IMR-90 (cell line): Measurements from ENCODE around the gene LDLRAD4. TPM values are rescaled to one million over a fixed set of nuclear protein-coding genes. Genes with fewer than 3 reads are reported as not detected.

Source experiments
- ATAC-seq: fragments of 200-7000 bp; cut with Tn5 transposase; 2 replicates; pipeline ENCODE4 v1.9.1; 2020; ENCODE audit warnings: low read depth, mild to moderate bottlenecking, moderate library complexity
- BruUV-seq: library from RNA; stranded (reverse); fragments of 400-500 nt; replicated peaks from 2 replicates; lab custom pipeline; 2021; lab: Mats Ljungman, UMichigan
- CTCF ChIA-PET: fragments of 300-600 bp; formaldehyde crosslinking; extraction: SDS; loops from one replicate; lab custom pipeline; 2021; ENCODE audit warnings: antibody characterized with exemption; lab: Yijun Ruan, JAX
- POLR2A ChIA-PET: fragments of 300-600 bp; sonication (Branson Sonifier 250); formaldehyde crosslinking; loops from one replicate; lab custom pipeline; 2022; ENCODE audit warnings: antibody characterized with exemption; ENCODE audit not compliant: unreplicated experiment; lab: Charles Lee
- DNase-seq: peaks from one replicate; pipeline ENCODE4 v3.0.0; 2013
- H2AFZ ChIP-seq: replicated peaks from 2 replicates; pipeline ENCODE3; 2013; ENCODE audit warnings: low read length, mild to moderate bottlenecking; ENCODE audit not compliant: poor library complexity
- H2AK5ac ChIP-seq: 2 replicates; pipeline ENCODE4 v1.6.1; 2013; ENCODE audit warnings: low read depth, low read length, inconsistent platforms
- H2AK9ac ChIP-seq: replicated peaks from 2 replicates; pipeline ENCODE3; 2013; ENCODE audit warnings: mild to moderate bottlenecking, low read depth, low read length, moderate library complexity; ENCODE audit not compliant: poor library complexity
- H2BK120ac ChIP-seq: 2 replicates; pipeline ENCODE4 v1.6.1; 2013; ENCODE audit warnings: low read depth, low read length, inconsistent platforms
- H2BK15ac ChIP-seq: 3 replicates; pipeline ENCODE4 v1.6.1; 2013; ENCODE audit warnings: low read depth, low read length, inconsistent platforms
- H2BK20ac ChIP-seq: 2 replicates; pipeline ENCODE4 v1.6.1; 2013; ENCODE audit warnings: low read depth, mild to moderate bottlenecking, inconsistent platforms, low read length, moderate library complexity
- H2BK5ac ChIP-seq: 2 replicates; pipeline ENCODE4 v1.6.1; 2013; ENCODE audit warnings: mild to moderate bottlenecking, low read depth, low read length, inconsistent platforms; ENCODE audit not compliant: poor library complexity, severe bottlenecking
- H3K14ac ChIP-seq: replicated peaks from 2 replicates; pipeline ENCODE4 v1.6.1; 2013; ENCODE audit warnings: low read depth, low read length, inconsistent platforms
- H3K18ac ChIP-seq: 2 replicates; pipeline ENCODE4 v1.6.1; 2013; ENCODE audit warnings: low read depth, low read length, control low read depth
- H3K23ac ChIP-seq: 2 replicates; pipeline ENCODE4 v1.6.1; 2013; ENCODE audit warnings: low read depth, low read length, inconsistent platforms
- H3K27ac ChIP-seq: 2 replicates; pipeline ENCODE4 v1.5.1; 2013; ENCODE audit warnings: mild to moderate bottlenecking, control low read depth, low read length; ENCODE audit not compliant: insufficient read depth
- H3K27me3 ChIP-seq: 2 replicates; pipeline ENCODE4 v1.6.1; 2013; ENCODE audit warnings: low read length; ENCODE audit not compliant: control insufficient read depth, insufficient read depth
- H3K36me3 ChIP-seq: 2 replicates; pipeline ENCODE4 v1.6.1; 2013; ENCODE audit warnings: low read length, mixed read lengths; ENCODE audit not compliant: control insufficient read depth, insufficient read depth
- H3K4ac ChIP-seq: 2 replicates; pipeline ENCODE4 v1.6.1; 2013; ENCODE audit warnings: low read depth, low read length, inconsistent platforms
- H3K4me1 ChIP-seq: 2 replicates; pipeline ENCODE4 v1.6.1; 2013; ENCODE audit warnings: low read length, mixed read lengths; ENCODE audit not compliant: control insufficient read depth, insufficient read depth
- H3K4me2 ChIP-seq: 2 replicates; pipeline ENCODE4 v1.6.1; 2013; ENCODE audit warnings: low read depth, mild to moderate bottlenecking, control low read depth, low read length, moderate library complexity
- H3K4me3 ChIP-seq: 2 replicates; pipeline ENCODE4 v1.5.1; 2013; ENCODE audit warnings: low read depth, mild to moderate bottlenecking, control low read depth, low read length, moderate library complexity; ENCODE audit not compliant: insufficient read depth
- H3K56ac ChIP-seq: 2 replicates; pipeline ENCODE4 v1.6.1; 2013; ENCODE audit warnings: low read length, inconsistent platforms; ENCODE audit not compliant: insufficient read depth; ENCODE audit errors: extremely low read depth
- H3K79me1 ChIP-seq, 2 experiments: 2 replicates each; pipeline ENCODE4 v1.6.1; 2013; ENCODE audit warnings: low read length in 2 of 2, inconsistent platforms in 1 of 2, low read depth in 1 of 2
- H3K9ac ChIP-seq: 2 replicates; pipeline ENCODE4 v1.6.1; 2013; ENCODE audit warnings: low read depth, low read length, control low read depth
- H3K9me1 ChIP-seq: 2 replicates; pipeline ENCODE4 v1.6.1; 2013; ENCODE audit warnings: low read length, inconsistent platforms; ENCODE audit not compliant: insufficient read depth
- H3K9me3 ChIP-seq: 2 replicates; pipeline ENCODE4 v1.6.1; 2013; ENCODE audit warnings: low read length; ENCODE audit not compliant: control insufficient read depth, insufficient read depth
- H4K20me1 ChIP-seq: 2 replicates; pipeline ENCODE4 v1.6.1; 2013; ENCODE audit warnings: low read length, inconsistent platforms; ENCODE audit not compliant: insufficient read depth
- H4K5ac ChIP-seq: 2 replicates; pipeline ENCODE4 v1.6.1; 2013; ENCODE audit warnings: mild to moderate bottlenecking, low read depth, low read length, control low read depth
- H4K8ac ChIP-seq, 2 experiments: 2 replicates each; pipeline ENCODE4 v1.6.1; 2013; ENCODE audit warnings: low read depth in 2 of 2, low read length in 2 of 2, control low read depth in 1 of 2, inconsistent platforms in 1 of 2
- H4K91ac ChIP-seq: 2 replicates; pipeline ENCODE4 v1.6.1; 2013; ENCODE audit warnings: low read depth, low read length, inconsistent platforms; ENCODE audit not compliant: insufficient read depth
- BHLHE40 ChIP-seq: fragments of 150-350 bp; IDR thresholded peaks from 2 replicates; pipeline ENCODE4 v1.6.1; 2016; ENCODE audit warnings: mild to moderate bottlenecking, low read depth, low read length
- CEBPB ChIP-seq: IDR thresholded peaks from 2 replicates; pipeline ENCODE4 v1.6.1; 2012; ENCODE audit warnings: low read depth, low read length, improper control_type of control experiment
- CHD1 ChIP-seq: IDR thresholded peaks from 2 replicates; pipeline ENCODE4 v1.6.1; 2012; ENCODE audit warnings: low read depth, low read length, improper control_type of control experiment
- CTCF ChIP-seq: conservative IDR thresholded peaks from 2 replicates; pipeline ENCODE4 v1.5.1; 2012; ENCODE audit warnings: mild to moderate bottlenecking, low read depth, low read length, improper control_type of control experiment
- ELK1 ChIP-seq: fragments of 150-350 bp; IDR thresholded peaks from 2 replicates; pipeline ENCODE4 v1.6.1; 2016; ENCODE audit warnings: low read depth, mild to moderate bottlenecking, low read length, moderate library complexity, borderline replicate concordance
- FOS ChIP-seq: fragments of 150-350 bp; IDR thresholded peaks from 2 replicates; pipeline ENCODE4 v1.6.1; 2016; ENCODE audit warnings: low read depth, low read length
- MAFK ChIP-seq: IDR thresholded peaks from 2 replicates; pipeline ENCODE4 v1.6.1; 2012; ENCODE audit warnings: low read depth, low read length, improper control_type of control experiment
- MAZ ChIP-seq: IDR thresholded peaks from 2 replicates; pipeline ENCODE4 v1.6.1; 2012; ENCODE audit warnings: low read depth, mild to moderate bottlenecking, low read length, improper control_type of control experiment, moderate library complexity, borderline replicate concordance
- MXI1 ChIP-seq: IDR thresholded peaks from 2 replicates; pipeline ENCODE4 v1.6.1; 2012; ENCODE audit warnings: low read depth, mild to moderate bottlenecking, low read length, moderate library complexity, borderline replicate concordance
- NFE2L2 ChIP-seq: fragments of 150-350 bp; IDR thresholded peaks from 2 replicates; pipeline ENCODE4 v1.6.1; 2016; ENCODE audit warnings: low read depth, mild to moderate bottlenecking, low read length
- POLR2A ChIP-seq: IDR thresholded peaks from 2 replicates; pipeline ENCODE4 v1.6.1; 2012; ENCODE audit warnings: mild to moderate bottlenecking, low read depth, low read length
- RAD21 ChIP-seq: IDR thresholded peaks from 2 replicates; pipeline ENCODE4 v1.6.1; 2012; ENCODE audit warnings: low read length, improper control_type of control experiment
- RCOR1 ChIP-seq: IDR thresholded peaks from 2 replicates; pipeline ENCODE4 v1.6.1; 2012; ENCODE audit warnings: mild to moderate bottlenecking, low read length, improper control_type of control experiment; ENCODE audit not compliant: insufficient replicate concordance
- RFX5 ChIP-seq: IDR thresholded peaks from 2 replicates; pipeline ENCODE4 v1.8.0; 2012; ENCODE audit warnings: low read depth, mild to moderate bottlenecking, low read length, moderate library complexity
- SMC3 ChIP-seq: fragments of 150-350 bp; IDR thresholded peaks from 2 replicates; pipeline ENCODE4 v1.6.1; 2016; ENCODE audit warnings: low read depth, mild to moderate bottlenecking, antibody characterized with exemption, low read length, moderate library complexity
- WGBS, 2 experiments: methylation state at CpG; one replicate each; pipeline versions ENCODE4 v1.1.5 to v1.1.7; 2013; ENCODE audit warnings: missing lambda C conversion rate in 2 of 2; ENCODE audit not compliant: insufficient read length in 1 of 2; ENCODE audit errors: extremely low coverage in 2 of 2; 5-methylcytosine and 5-hydroxymethylcytosine counted together
- dilution Hi-C: fragments of 300-500 bp; cut with HindIII; formaldehyde crosslinking; loops from one replicate; pipeline ENCODE4 v1.14.3; 2018; ENCODE audit warnings: low sequenced_read_pairs; ENCODE audit not compliant: unreplicated experiment
- in situ Hi-C: fragments of 300-500 bp; cut with MboI; formaldehyde crosslinking; loops from 3 replicates; pipeline ENCODE4 v1.14.3; 2019; ENCODE audit warnings: low sequenced_read_pairs, inconsistent platforms, mixed read lengths
- intact Hi-C: fragments of 100-400 bp; cut with micrococcal nuclease; formaldehyde crosslinking; loops from 2 replicates; pipeline ENCODE4 v1.10.0; 2022
- polyA plus RNA-seq, 3 experiments: library from polyadenylated mRNA; depleted of rRNA; stranded (reverse); fragments of >200 nt; gene quantifications; 2 replicates each; pipeline ENCODE4 v1.2.3, GENCODE V29; 2012; ENCODE audit warnings: low replicate concordance in 1 of 3
- total RNA-seq: library from RNA; depleted of rRNA; stranded (reverse); fragments of >200 nt; gene quantifications from 2 replicates; pipeline ENCODE4 v1.2.3, GENCODE V29; 2012
- TF ChIP-seq, protein P1 (sequence below): fragments of 150-350 bp; IDR thresholded peaks from 2 replicates; pipeline ENCODE4 v1.6.1; 2017; ENCODE audit warnings: mild to moderate bottlenecking, antibody characterized with exemption, low read length, low read depth

LDLRAD4 gene
- total and polyA plus RNA-seq, 2 of the 4 experiments (the other 2 are of a cell fraction) = not detected

- POLR2A ChIA-PET = no interaction called here
- no peak for ATAC-seq
- no TSS peak for BruUV-seq
These were observed 176.2 kb downstream of the LDLRAD4 start for GRCh38 chr18:13394801-13395200.

More at GRCh38 chr18:13394801-13395200, 176.2 kb downstream of the LDLRAD4 start:
- 67% methylated on average over 1 of the region's 3 CpGs; no CpG with 5 or more reads in 1 of the 2 experiments for WGBS, 2 experiments
- Histone ChIP-seq H3K4ac (no peak overlapping the region), H3K79me1 (no peaks in the 10 kb centered on the region), H4K91ac (no peak overlapping the region), H3K4me2 (no peak overlapping the region), H3K14ac (no peak overlapping the region), H3K27ac (no peak overlapping the region), H3K4me3 (no peak overlapping the region), H3K9me1 (no peaks in the 10 kb centered on the region), H2BK20ac (no peak overlapping the region), H3K18ac (no peak overlapping the region), H4K8ac (no peak overlapping the region), H3K9me3 (no peaks in the 10 kb centered on the region), H3K9ac (no peak overlapping the region), H2AFZ (no peak overlapping the region), H3K4me1 (no peaks in the 10 kb centered on the region), H3K23ac (no peak overlapping the region), H2BK5ac (no peak overlapping the region), H2AK9ac (no peak overlapping the region), H4K20me1 (no peaks in the 10 kb centered on the region), H3K27me3 (peaks cover 8% of the 10 kb centered on the region), H2BK120ac (no peak overlapping the region), H3K36me3 (no peaks in the 10 kb centered on the region), H4K5ac (no peak overlapping the region), H3K56ac (no peak overlapping the region), H2AK5ac (no peak overlapping the region), H2BK15ac (no peak overlapping the region)
- TF ChIP-seq CEBPB (no peak), CHD1 (no peak), RCOR1 (no peak), MAZ (no peak), RAD21 (no peak), CTCF (no peak), FOS (no peak), ELK1 (no peak), RFX5 (no peak), SMC3 (no peak), BHLHE40 (no peak), MXI1 (no peak), POLR2A (no peak), MAFK (no peak), NFE2L2 (no peak)
- TF ChIP-seq, protein P1, sequence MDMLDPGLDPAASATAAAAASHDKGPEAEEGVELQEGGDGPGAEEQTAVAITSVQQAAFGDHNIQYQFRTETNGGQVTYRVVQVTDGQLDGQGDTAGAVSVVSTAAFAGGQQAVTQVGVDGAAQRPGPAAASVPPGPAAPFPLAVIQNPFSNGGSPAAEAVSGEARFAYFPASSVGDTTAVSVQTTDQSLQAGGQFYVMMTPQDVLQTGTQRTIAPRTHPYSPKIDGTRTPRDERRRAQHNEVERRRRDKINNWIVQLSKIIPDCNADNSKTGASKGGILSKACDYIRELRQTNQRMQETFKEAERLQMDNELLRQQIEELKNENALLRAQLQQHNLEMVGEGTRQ = no peak
- intact Hi-C loops (no loop called here), dilution Hi-C loops (no loop called here), in situ Hi-C loops (no loop called here)
- CTCF ChIA-PET = no interaction called here
- no peak for DNase-seq
